Measurements from ENCODE around the gene SSC5D. TPM values are rescaled to one million over a fixed set of nuclear protein-coding genes. Genes with fewer than 3 reads are reported as not detected.
A peak's percentile ranks its signal among the peaks of the same experiment; 100 is the strongest.

Gene SSC5D
- total RNA-seq, 4 donors from 2014 or later = 5.0 to 50.8 (median 36.0) TPM

- intact Hi-C loops (cut with DNase I; ENCODE audit: low total_unique reads) = no loop called here
- H3K27me3 ChIP-seq = no peaks in the 10 kb centered on the region
- no peak overlapping the region for H3K27ac ChIP-seq
Observed at GRCh38 chr19:55553217-55554182, 65.3 kb downstream of the SSC5D start.

DNA sequence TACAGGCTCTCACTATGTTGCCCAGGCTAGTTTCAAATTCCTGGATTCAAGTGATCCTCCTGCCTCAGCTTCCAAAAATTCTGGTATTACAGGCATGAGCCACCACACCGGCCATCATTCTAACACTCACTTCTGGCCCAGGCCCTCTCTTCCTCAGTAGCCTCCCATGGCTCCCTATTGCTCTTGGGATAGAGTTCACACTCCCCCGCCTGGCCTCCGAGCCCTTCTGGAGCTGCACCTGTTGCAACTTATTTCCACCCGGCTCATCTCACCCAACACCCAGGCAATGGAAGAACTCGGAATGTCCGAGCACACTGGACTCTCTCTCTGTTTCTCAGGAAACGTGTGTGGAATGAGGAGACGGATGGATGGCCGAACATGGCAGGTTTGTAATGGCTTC lies 66.1 kb downstream of the SSC5D start:
- DNase-seq = no peak
- no peaks in the 10 kb centered on the region for H3K36me3 ChIP-seq
- H3K9me3 ChIP-seq = no peaks in the 10 kb centered on the region
- intact Hi-C loops (cut with DNase I; ENCODE audit: low total_unique reads) = no loop called here
- TF ChIP-seq CTCF (IDR thresholded peaks at IDR 0.05) = no peak
- TF ChIP-seq POLR2A (IDR thresholded peaks at IDR 0.05) = no peak
- no peak overlapping the region for H3K4me3 ChIP-seq
- H3K4me1 ChIP-seq = peaks cover 0 to 5% of the 10 kb centered on the region in 2 donors
- H3K27ac ChIP-seq = no peak overlapping the region
- H3K27me3 ChIP-seq = no peaks in the 10 kb centered on the region

More at GRCh38 chr19:55553217-55554182, 65.3 kb downstream of the SSC5D start:
- Histone ChIP-seq H3K4me1 (peaks cover 0 to 5% of the 10 kb centered on the region in 2 donors), H3K36me3 (no peaks in the 10 kb centered on the region), H3K9me3 (no peaks in the 10 kb centered on the region), H3K4me3 (no peak overlapping the region)
- DNase-seq = no peak
- TF ChIP-seq POLR2A (IDR thresholded peaks at IDR 0.05) = no peak
- TF ChIP-seq CTCF (IDR thresholded peaks at IDR 0.05) = no peak

DNA sequence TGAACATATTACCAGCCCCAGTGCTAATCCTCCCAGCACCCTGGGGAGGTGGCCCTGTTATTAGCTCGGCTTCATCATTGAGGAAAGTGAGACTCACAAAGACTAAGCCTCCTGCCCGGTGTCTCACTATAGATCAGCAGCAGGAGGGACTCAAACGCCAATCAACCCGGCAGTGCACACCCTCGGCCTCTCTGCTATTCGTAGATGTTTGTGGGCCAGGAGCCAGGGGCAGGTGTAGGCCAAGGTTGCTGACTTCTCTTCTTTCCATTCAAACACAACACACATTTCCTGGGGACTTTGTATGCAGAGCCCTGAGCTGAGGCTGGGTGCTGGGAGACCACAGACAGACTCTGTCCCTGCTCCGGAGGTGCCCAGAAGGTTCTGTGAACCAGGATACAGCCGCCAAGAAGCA lies 66.5 kb downstream of the SSC5D start:
- TF ChIP-seq CTCF (IDR thresholded peaks at IDR 0.05) = no peak
- TF ChIP-seq POLR2A (IDR thresholded peaks at IDR 0.05) = no peak
- Histone ChIP-seq H3K9me3 (no peaks in the 10 kb centered on the region), H3K27ac (no peak overlapping the region), H3K4me1 (peaks cover 0 to 5% of the 10 kb centered on the region in 2 donors), H3K27me3 (no peaks in the 10 kb centered on the region), H3K36me3 (no peaks in the 10 kb centered on the region), H3K4me3 (no peak overlapping the region)
- intact Hi-C loops (cut with DNase I; ENCODE audit: low total_unique reads) = no loop called here
- no peak for DNase-seq

- no peaks in the 10 kb centered on the region for H3K9me3 ChIP-seq
- intact Hi-C loops (cut with DNase I; ENCODE audit: low total_unique reads) = no loop called here
- DNase-seq = no peak
- no peaks in the 10 kb centered on the region for H3K36me3 ChIP-seq
- H3K4me3 ChIP-seq = no peak overlapping the region
- H3K27ac ChIP-seq = no peak overlapping the region
- no peaks in the 10 kb centered on the region for H3K27me3 ChIP-seq
- TF ChIP-seq CTCF (IDR thresholded peaks at IDR 0.05) = no peak
- no peak for TF ChIP-seq POLR2A (IDR thresholded peaks at IDR 0.05)
- H3K4me1 ChIP-seq = no peaks in the 10 kb centered on the region
Observed at GRCh38 chr19:55559684-55560083, 71.4 kb downstream of the SSC5D start.

DNA sequence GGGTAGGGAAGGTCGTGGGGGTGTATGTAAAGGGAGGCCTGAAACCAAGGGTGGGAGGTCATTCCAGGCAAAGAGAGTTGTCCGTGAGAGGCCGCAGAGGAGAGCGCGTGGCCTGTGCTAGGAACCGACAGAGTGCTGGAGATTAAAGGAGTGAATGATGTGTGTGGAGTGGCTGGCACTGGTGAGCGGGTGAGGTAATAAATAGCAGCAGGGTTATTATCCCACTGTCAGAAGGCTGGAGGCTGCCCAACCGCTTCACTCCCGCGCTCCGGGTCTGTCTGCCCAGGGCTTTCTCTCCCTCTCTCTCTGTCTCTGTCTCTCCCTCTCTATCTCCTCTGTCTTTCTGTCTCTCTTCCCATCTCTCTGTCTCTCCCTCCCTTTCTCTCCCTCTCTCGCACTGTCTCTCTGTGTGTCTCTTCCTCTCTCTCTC lies 75.0 kb downstream of the SSC5D start:
- peak; percentile 69 to 84 for DNase-seq
- TF ChIP-seq CTCF (IDR thresholded peaks at IDR 0.05) (no peak), POLR2A (IDR thresholded peaks at IDR 0.05) (peak in 1 of 2 donors; percentile 31)
- H3K27ac ChIP-seq = peak overlapping the region; percentile 45 to 81
- no peaks in the 10 kb centered on the region for H3K4me1 ChIP-seq
- H3K36me3 ChIP-seq = no peaks in the 10 kb centered on the region
- H3K9me3 ChIP-seq = no peaks in the 10 kb centered on the region
- intact Hi-C loops (cut with DNase I; ENCODE audit: low total_unique reads) = no loop called here
- no peaks in the 10 kb centered on the region for H3K27me3 ChIP-seq
- H3K4me3 ChIP-seq = no peak overlapping the region

All from uterus (tissue), 4 donors.